A549 (cell line): ENCODE measurements around the gene XRCC5. TPM values are rescaled to one million over a fixed set of nuclear protein-coding genes. Genes with fewer than 3 reads are reported as not detected.
A peak's percentile ranks its signal among the peaks of the same experiment; 100 is the strongest.

Experiments used
- ATAC-seq, 2 experiments: fragments of 200-7000 bp in 1 of 2; fragments of >200 bp in 1 of 2; cut with Nextera tagmentation in 1 of 2; cut with Tn5 transposase in 1 of 2; 3 replicates each; pipeline versions ENCODE4 v1.8.0 to v1.9.1; 2018 to 2020; ENCODE audit warnings: mild to moderate bottlenecking in 1 of 2, moderate library complexity in 1 of 2
- CTCF ChIA-PET: fragments of 300-600 bp; sonication (Branson Sonifier 250); formaldehyde crosslinking; extraction: SDS; loops from one replicate; lab custom pipeline; 2021; ENCODE audit warnings: antibody characterized with exemption, inconsistent platforms; lab: Yijun Ruan, JAX
- POLR2A ChIA-PET: fragments of 350-600 bp; formaldehyde crosslinking; extraction: SDS; loops from one replicate; lab custom pipeline; 2021; ENCODE audit warnings: antibody characterized with exemption, inconsistent platforms; lab: Yijun Ruan, JAX
- DNase-seq, 2 experiments: peaks; one replicate each; pipeline versions ENCODE4 v3.0.0 to v3.0.0-alpha.2; 2011 to 2016; ENCODE audit warnings: low read depth in 1 of 2, low spot score in 1 of 2
- FAIRE-seq: peaks from 2 replicates; lab custom pipeline; 2011; peaks lifted over from hg19 to GRCh38; lab: Jason Lieb, UNC
- H3K27ac ChIP-seq, 2 experiments: fragments of >200 bp; sonication (Bioruptor Twin); formaldehyde crosslinking; 3 replicates each; pipeline ENCODE4 v1.5.1; 2016 to 2017
- H3K4me1 ChIP-seq: fragments of >200 bp; sonication (Bioruptor Twin); formaldehyde crosslinking; 3 replicates; pipeline ENCODE4 v1.6.1; 2016
- H3K4me2 ChIP-seq: fragments of >200 bp; sonication (Bioruptor Twin); formaldehyde crosslinking; 3 replicates; pipeline ENCODE4 v1.6.1; 2016
- H3K4me3 ChIP-seq: fragments of >200 bp; sonication (Bioruptor Twin); formaldehyde crosslinking; 3 replicates; pipeline ENCODE4 v1.5.1; 2016
- H3K9me3 ChIP-seq: fragments of >200 bp; sonication (Bioruptor Twin); formaldehyde crosslinking; 3 replicates; pipeline ENCODE4 v1.6.1; 2016
- BCL3 ChIP-seq: fragments of >200 bp; sonication (Bioruptor Twin); formaldehyde crosslinking; IDR thresholded peaks from 3 replicates; pipeline ENCODE4 v1.6.1; 2016
- BHLHE40 ChIP-seq: IDR thresholded peaks from 2 replicates; pipeline ENCODE4 v1.6.1; 2012; ENCODE audit warnings: low read depth, low read length, inconsistent platforms
- CBX8 ChIP-seq: fragments of 200-600 bp; sonication (generic); IDR thresholded peaks from 2 replicates; pipeline ENCODE4 v1.6.1; 2016
- CHD2 ChIP-seq: fragments of 150-350 bp; IDR thresholded peaks from 2 replicates; pipeline ENCODE4 v1.6.1; 2014; ENCODE audit warnings: low read length; ENCODE audit not compliant: partially characterized antibody
- CHD4 ChIP-seq: fragments of 200-600 bp; sonication (generic); IDR thresholded peaks from 2 replicates; pipeline ENCODE4 v1.6.1; 2016; ENCODE audit warnings: antibody characterized with exemption, mild to moderate bottlenecking, borderline replicate concordance
- E2F6 ChIP-seq: IDR thresholded peaks from 2 replicates; pipeline ENCODE4 v1.6.1; 2012; ENCODE audit warnings: low read depth, borderline replicate concordance
- FOSB ChIP-seq: fragments of 250-450 bp; sonication (Bioruptor Pico); IDR thresholded peaks from 2 replicates; pipeline ENCODE4 v1.5.0; 2020; ENCODE audit warnings: mild to moderate bottlenecking, moderate library complexity
- FOSL2 ChIP-seq, 2 experiments: fragments of 450-650 bp in 1 of 2; fragments of >200 bp in 1 of 2; sonication (Bioruptor Twin) in 1 of 2; formaldehyde crosslinking; IDR thresholded peaks; 2 replicates each; pipeline versions ENCODE4 v1.5.0 to v1.6.1; 2016 to 2020; ENCODE audit warnings: mild to moderate bottlenecking in 1 of 2, moderate library complexity in 1 of 2
- FOXS1 ChIP-seq: fragments of 250-450 bp; sonication (Bioruptor Pico); IDR thresholded peaks from 2 replicates; pipeline ENCODE4 v1.5.0; 2020; ENCODE audit warnings: mild to moderate bottlenecking, moderate library complexity
- GATA3 ChIP-seq: IDR thresholded peaks from 2 replicates; pipeline ENCODE4 v1.6.1; 2012; ENCODE audit warnings: borderline replicate concordance
- HDAC2 ChIP-seq: fragments of 200-600 bp; sonication (generic); IDR thresholded peaks from 2 replicates; pipeline ENCODE4 v1.6.1; 2016
- HEYL ChIP-seq: fragments of 250-450 bp; sonication (Bioruptor Pico); IDR thresholded peaks from 2 replicates; pipeline ENCODE4 v1.8.0; 2021; ENCODE audit warnings: mild to moderate bottlenecking, moderate library complexity
- HOXB5 ChIP-seq: fragments of 250-450 bp; sonication (Bioruptor Pico); IDR thresholded peaks from 2 replicates; pipeline ENCODE4 v1.5.0; 2020; ENCODE audit warnings: mild to moderate bottlenecking, moderate library complexity
- MAFK ChIP-seq: fragments of 450-650 bp; IDR thresholded peaks from 2 replicates; pipeline ENCODE4 v1.6.1; 2014; ENCODE audit not compliant: partially characterized antibody
- MYC ChIP-seq: IDR thresholded peaks from 2 replicates; pipeline ENCODE4 v1.6.1; 2012; ENCODE audit warnings: mild to moderate bottlenecking, inconsistent platforms, low read length, improper control_type of control experiment, borderline replicate concordance
- NR3C1 ChIP-seq: fragments of >200 bp; sonication (Bioruptor Twin); formaldehyde crosslinking; IDR thresholded peaks from 3 replicates; pipeline ENCODE4 v1.6.1; 2017
- POLR2A ChIP-seq: IDR thresholded peaks from 2 replicates; pipeline ENCODE4 v1.6.1; 2012; ENCODE audit warnings: mild to moderate bottlenecking, low read length
- POLR2AphosphoS2 ChIP-seq: conservative IDR thresholded peaks from 2 replicates; pipeline ENCODE4 v1.6.1; 2012; ENCODE audit warnings: low read length, improper control_type of control experiment, inconsistent platforms
- RARB ChIP-seq: fragments of 250-450 bp; sonication (Bioruptor Pico); IDR thresholded peaks from 2 replicates; pipeline ENCODE4 v1.8.0; 2021; ENCODE audit warnings: mild to moderate bottlenecking, moderate library complexity
- RFX5 ChIP-seq: fragments of 450-650 bp; IDR thresholded peaks from 2 replicates; pipeline ENCODE4 v1.7.1; 2014; ENCODE audit warnings: antibody characterized with exemption, mild to moderate bottlenecking, moderate library complexity
- TP53 ChIP-seq: fragments of 250-450 bp; sonication (Bioruptor Pico); IDR thresholded peaks from 2 replicates; pipeline ENCODE4 v1.5.0; 2021; ENCODE audit warnings: mild to moderate bottlenecking, moderate library complexity
- ZC3H11A ChIP-seq: fragments of 450-650 bp; IDR thresholded peaks from 2 replicates; pipeline ENCODE4 v1.6.1; 2014; ENCODE audit warnings: antibody characterized with exemption, mild to moderate bottlenecking
- ZFP36 ChIP-seq: fragments of 450-650 bp; IDR thresholded peaks from 2 replicates; pipeline ENCODE4 v1.6.1; 2014; ENCODE audit warnings: borderline replicate concordance; ENCODE audit not compliant: partially characterized antibody
- ZNF302 ChIP-seq: fragments of 250-450 bp; sonication (Bioruptor Pico); IDR thresholded peaks from 2 replicates; pipeline ENCODE4 v1.9.0; 2021; ENCODE audit warnings: inconsistent platforms, mild to moderate bottlenecking, moderate library complexity
- WGBS: methylation state at CpG from one replicate; pipeline ENCODE4 v1.1.6; 2017; ENCODE audit errors: missing lambda C conversion rate; 5-methylcytosine and 5-hydroxymethylcytosine counted together
- polyA plus RNA-seq, 4 experiments: library from polyadenylated mRNA; depleted of rRNA in 3 of 4; stranded (reverse); fragments of >200 nt; fragmentation: RNase III in 1 of 4; extraction: RNeasy Plus Mini Kit Qiagen cat#74134 plus additional on column Dnase treatment in 1 of 4; gene quantifications; 2 replicates in 3 of 4; 3 replicates in 1 of 4; pipeline ENCODE4 v1.2.3, GENCODE V29; 2011 to 2017
- TF ChIP-seq, protein P1 (sequence below): fragments of 450-650 bp; IDR thresholded peaks from 2 replicates; pipeline ENCODE4 v1.6.1; 2014; ENCODE audit warnings: antibody characterized with exemption
- TF ChIP-seq, protein P2 (sequence below): fragments of >200 bp; sonication (Bioruptor Twin); formaldehyde crosslinking; IDR thresholded peaks from 2 replicates; pipeline ENCODE4 v1.6.1; 2016
- TF ChIP-seq, protein P3 (sequence below): fragments of 250-450 bp; sonication (Bioruptor Pico); IDR thresholded peaks from 2 replicates; pipeline ENCODE4 v1.5.0; 2021; ENCODE audit warnings: mild to moderate bottlenecking, moderate library complexity, borderline replicate concordance

The XRCC5 gene
- polyA plus RNA-seq, 2 of the 4 experiments (the other 2 are of a cell fraction) = 217 to 430 TPM

GRCh38 chr2:216217904-216218260, 108.7 kb downstream of the XRCC5 start:
- no peak for TF ChIP-seq ZC3H11A
- TF ChIP-seq CHD4 = no peak
- no peak for TF ChIP-seq HOXB5 (CRISPR knock-in tag)
- TF ChIP-seq RARB (CRISPR knock-in tag) = no peak
- no peak for TF ChIP-seq CHD2
- TF ChIP-seq MAFK = no peak
- no peak for TF ChIP-seq POLR2AphosphoS2
- TF ChIP-seq E2F6 = no peak
- TF ChIP-seq, protein P1, sequence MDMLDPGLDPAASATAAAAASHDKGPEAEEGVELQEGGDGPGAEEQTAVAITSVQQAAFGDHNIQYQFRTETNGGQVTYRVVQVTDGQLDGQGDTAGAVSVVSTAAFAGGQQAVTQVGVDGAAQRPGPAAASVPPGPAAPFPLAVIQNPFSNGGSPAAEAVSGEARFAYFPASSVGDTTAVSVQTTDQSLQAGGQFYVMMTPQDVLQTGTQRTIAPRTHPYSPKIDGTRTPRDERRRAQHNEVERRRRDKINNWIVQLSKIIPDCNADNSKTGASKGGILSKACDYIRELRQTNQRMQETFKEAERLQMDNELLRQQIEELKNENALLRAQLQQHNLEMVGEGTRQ = no peak
- TF ChIP-seq FOSB = no peak
- TF ChIP-seq, protein P2, sequence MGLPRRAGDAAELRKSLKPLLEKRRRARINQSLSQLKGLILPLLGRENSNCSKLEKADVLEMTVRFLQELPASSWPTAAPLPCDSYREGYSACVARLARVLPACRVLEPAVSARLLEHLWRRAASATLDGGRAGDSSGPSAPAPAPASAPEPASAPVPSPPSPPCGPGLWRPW = no peak
- no peak for TF ChIP-seq POLR2A
- CTCF ChIA-PET = no interaction called here
- Histone ChIP-seq H3K4me1 (peaks cover 24% of the 10 kb centered on the region), H3K4me3 (no peak overlapping the region), H3K9me3 (no peaks in the 10 kb centered on the region), H3K4me2 (peak overlapping the region; percentile 21; the same call in 1 of the 3 replicates), H3K27ac (peak overlapping the region; percentile 21 to 40; a peak in 1 of 6 replicates)
- ATAC-seq (no peak), FAIRE-seq (no peak), DNase-seq (no peak)
- POLR2A ChIA-PET = no interaction called here
- WGBS = 96% methylated on average over 2 of the region's 2 CpGs

DNA sequence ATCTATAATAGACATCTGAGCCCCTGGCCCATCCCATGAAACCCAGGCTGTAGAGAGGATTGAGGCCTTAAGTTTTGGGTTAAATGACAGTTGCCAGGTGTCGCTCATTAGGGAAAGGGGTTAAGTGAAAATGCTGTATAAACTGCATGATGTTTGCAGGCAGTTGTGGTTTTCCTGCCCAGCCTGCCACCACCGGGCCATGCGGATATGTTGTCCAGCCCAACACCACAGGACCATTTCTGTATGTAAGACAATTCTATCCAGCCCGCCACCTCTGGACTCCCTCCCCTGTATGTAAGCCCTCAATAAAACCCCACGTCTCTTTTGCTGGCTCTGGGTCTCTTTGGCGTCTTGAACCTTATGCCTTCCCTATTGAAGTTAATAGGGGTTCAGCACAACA, 110.7 kb downstream of the XRCC5 start:
- H3K4me3 ChIP-seq = no peak overlapping the region
- no peaks in the 10 kb centered on the region for H3K9me3 ChIP-seq
- 93% methylated on average over 6 of the region's 6 CpGs for WGBS
- no peak for DNase-seq
- TF ChIP-seq BHLHE40 = no peak
- TF ChIP-seq, protein P2 = no peak
- TF ChIP-seq, protein P3, sequence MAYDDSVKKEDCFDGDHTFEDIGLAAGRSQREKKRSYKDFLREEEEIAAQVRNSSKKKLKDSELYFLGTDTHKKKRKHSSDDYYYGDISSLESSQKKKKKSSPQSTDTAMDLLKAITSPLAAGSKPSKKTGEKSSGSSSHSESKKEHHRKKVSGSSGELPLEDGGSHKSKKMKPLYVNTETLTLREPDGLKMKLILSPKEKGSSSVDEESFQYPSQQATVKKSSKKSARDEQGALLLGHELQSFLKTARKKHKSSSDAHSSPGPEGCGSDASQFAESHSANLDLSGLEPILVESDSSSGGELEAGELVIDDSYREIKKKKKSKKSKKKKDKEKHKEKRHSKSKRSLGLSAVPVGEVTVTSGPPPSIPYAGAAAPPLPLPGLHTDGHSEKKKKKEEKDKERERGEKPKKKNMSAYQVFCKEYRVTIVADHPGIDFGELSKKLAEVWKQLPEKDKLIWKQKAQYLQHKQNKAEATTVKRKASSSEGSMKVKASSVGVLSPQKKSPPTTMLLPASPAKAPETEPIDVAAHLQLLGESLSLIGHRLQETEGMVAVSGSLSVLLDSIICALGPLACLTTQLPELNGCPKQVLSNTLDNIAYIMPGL = no peak
- TF ChIP-seq CBX8 = no peak
- TF ChIP-seq BCL3 = no peak
- no peak for TF ChIP-seq TP53 (CRISPR knock-in tag)
- no peak for TF ChIP-seq MAFK
- TF ChIP-seq RFX5 = no peak
- FAIRE-seq = no peak
- ChIA-PET POLR2A (no interaction called here), CTCF (interaction anchor here (0.6 kb wide), 1 partner anchor 45 kb away, joined by 3 read pairs; no protein-coding TSS in a partner anchor)
- H3K4me1 ChIP-seq = peaks cover 25% of the 10 kb centered on the region
- H3K4me2 ChIP-seq = no peak overlapping the region
- ATAC-seq = no peak
- no peak overlapping the region for H3K27ac ChIP-seq

DNA sequence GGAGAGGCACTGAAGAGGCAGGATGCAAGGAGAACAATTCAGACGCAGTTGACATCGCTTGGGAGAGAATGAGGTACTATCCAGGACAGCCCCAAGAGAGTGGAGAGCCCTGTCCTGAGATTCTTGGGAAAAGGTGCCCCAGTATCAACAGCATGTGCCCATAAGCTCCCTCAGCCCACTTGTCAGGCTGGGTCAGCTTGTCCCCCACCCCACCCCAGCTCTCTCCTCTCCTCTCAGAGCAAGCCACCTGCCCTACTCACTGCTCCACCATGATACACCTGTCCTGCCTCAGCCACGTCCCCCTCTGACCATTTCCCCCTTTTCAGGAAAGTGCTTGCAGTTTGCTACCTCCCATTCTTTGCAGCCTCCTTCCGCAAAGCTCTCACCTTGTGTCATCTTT, 111.8 kb downstream of the XRCC5 start:
- 89% methylated on average over 4 of the region's 4 CpGs for WGBS
- FAIRE-seq (no peak), DNase-seq (no peak)
- no peak overlapping the region for H3K4me3 ChIP-seq
- POLR2A ChIA-PET = no interaction called here
- peaks cover 25% of the 10 kb centered on the region for H3K4me1 ChIP-seq
- TF ChIP-seq HEYL (CRISPR knock-in tag) (no peak), ZNF302 (CRISPR knock-in tag) (no peak), NR3C1 (no peak), GATA3 (no peak), FOSL2 (IDR thresholded peaks at IDR 0.05) (no peak), FOSL2 (CRISPR knock-in tag; IDR thresholded peaks at IDR 0.05) (no peak), FOXS1 (no peak), HOXB5 (CRISPR knock-in tag) (no peak), CHD2 (no peak), HDAC2 (no peak), ZFP36 (no peak), MYC (no peak)
- TF ChIP-seq, all 56 proteins: peak for 0
- Histone ChIP-seq H3K27ac (no peak overlapping the region), H3K4me2 (no peak overlapping the region), H3K9me3 (no peaks in the 10 kb centered on the region)
- CTCF ChIA-PET = interaction anchor here (2.5 kb wide), 1 partner anchor 183 kb away, joined by 18 read pairs; no protein-coding TSS in a partner anchor
- no peak for ATAC-seq
